Epidermal melanocyte (primary cell): ENCODE data around the gene TRIM61.
"Not testable (repeated sequence)": the region's sequence is repeated elsewhere in the genome, so short reads cannot be mapped to it uniquely, and the experiment has no call there.

ENCODE experiments used
- DNase-seq: peaks from one replicate; pipeline ENCODE4 v3.0.0; 2011; ENCODE audit warnings: low spot score; ENCODE audit not compliant: insufficient read length

TRIM61 gene

GRCh38 chr4:164956766-164957643, 20.5 kb downstream of the TRIM61 start:
- peak; percentile 62 for DNase-seq

GRCh38 chr4:164955107-164955805, 22.2 kb downstream of the TRIM61 start:
- no peak for DNase-seq

- DNase-seq = no peak
Observed at GRCh38 chr4:164952551-164952950, 24.9 kb downstream of the TRIM61 start.

GRCh38 chr4:164949448-164950143, 27.9 kb downstream of the TRIM61 start:
- no peak for DNase-seq

GRCh38 chr4:164948975-164949374, 28.5 kb downstream of the TRIM61 start:
- DNase-seq = no peak

GRCh38 chr4:164948006-164948405, 29.5 kb downstream of the TRIM61 start:
- DNase-seq = not testable (repeated sequence)

- DNase-seq = no peak
Observed at GRCh38 chr4:164946810-164947209, 30.6 kb downstream of the TRIM61 start.

- no peak for DNase-seq
Observed at GRCh38 chr4:164945146-164945545, 32.3 kb downstream of the TRIM61 start.

- no peak for DNase-seq
Observed at GRCh38 chr4:164943192-164943591, 34.3 kb downstream of the TRIM61 start.

GRCh38 chr4:164937576-164938270, 39.7 kb downstream of the TRIM61 start:
- no peak for DNase-seq

GRCh38 chr4:164935865-164936606, 41.4 kb downstream of the TRIM61 start:
- not testable (repeated sequence) for DNase-seq

- no peak for DNase-seq
Observed at GRCh38 chr4:164935363-164935762, 42.1 kb downstream of the TRIM61 start.

GRCh38 chr4:164933244-164933643, 44.2 kb downstream of the TRIM61 start:
- no peak for DNase-seq

- no peak for DNase-seq
Observed at GRCh38 chr4:164931551-164932324, 45.7 kb downstream of the TRIM61 start.

GRCh38 chr4:164930647-164931046, 46.8 kb downstream of the TRIM61 start:
- no peak for DNase-seq

- DNase-seq = not testable (repeated sequence)
Observed at GRCh38 chr4:164927101-164927500, 50.4 kb downstream of the TRIM61 start.

GRCh38 chr4:164926301-164926700, 51.2 kb downstream of the TRIM61 start:
- peak; percentile 51 for DNase-seq

- no peak for DNase-seq
Observed at GRCh38 chr4:164924670-164925238, 52.7 kb downstream of the TRIM61 start.

- DNase-seq = no peak
Observed at GRCh38 chr4:164918956-164919355, 58.5 kb downstream of the TRIM61 start.
